Measurements from ENCODE around the gene SPRR2A. TPM values are rescaled to one million over a fixed set of nuclear protein-coding genes. Genes with fewer than 3 reads are reported as not detected.

The SPRR2A gene
- total and polyA plus RNA-seq, 2 of the 8 experiments (the other 6 are each of a cell fraction or from before 2014, with no cell fraction given) = not detected

- no peak overlapping the region for H4K5ac ChIP-seq (ENCODE audit: insufficient read length, low read depth, low read length)
- H3K9ac ChIP-seq (replicated peaks in 1 of 4; ENCODE audit: extremely low read depth in 1 of 4, low read depth in 3 of 4, low read length in 3 of 4) = no peak overlapping the region
- no peak overlapping the region for H2BK20ac ChIP-seq (ENCODE audit: low read length)
- no peak for TF ChIP-seq YY1 (IDR thresholded peaks at IDR 0.05; ENCODE audit: low read depth, low read length)
- no peak for TF ChIP-seq JUND (IDR thresholded peaks at IDR 0.05; ENCODE audit: low read length)
- TF ChIP-seq CBX8 (IDR thresholded peaks at IDR 0.05; ENCODE audit: borderline replicate concordance, low read depth, low read length) = no peak
- no peak for TF ChIP-seq SIN3A (conservative IDR thresholded peaks at IDR 0.05 in 1 of 2, IDR thresholded peaks at IDR 0.05 in 1 of 2; ENCODE audit: low read depth in 1 of 2, low read length in 2 of 2)
- TF ChIP-seq CTCF (IDR thresholded peaks at IDR 0.05; ENCODE audit: control extremely low read depth in 1 of 3, insufficient read depth in 1 of 3, low read depth in 1 of 3, low read length in 3 of 3) = no peak
- TF ChIP-seq JUN (IDR thresholded peaks at IDR 0.05; ENCODE audit: low read depth, low read length) = no peak
- no peak for TF ChIP-seq TCF12 (IDR thresholded peaks at IDR 0.05; ENCODE audit: low read depth, low read length)
- TF ChIP-seq SP2 (IDR thresholded peaks at IDR 0.05; ENCODE audit: low read length) = no peak
- DNase-seq (ENCODE audit: low read depth in 1 of 2, low spot score in 2 of 2) = no peak
- no peak overlapping the region for H2BK120ac ChIP-seq (replicated peaks; ENCODE audit: low read depth, low read length)
- no peak overlapping the region for H4K91ac ChIP-seq (replicated peaks; ENCODE audit: insufficient read length, low read length)
- no peaks in the 10 kb centered on the region for H4K20me1 ChIP-seq (replicated peaks in 1 of 2; ENCODE audit: control insufficient read depth in 1 of 2, insufficient read depth in 2 of 2, low read length in 2 of 2)
- no peak overlapping the region for H2BK15ac ChIP-seq (ENCODE audit: low read length)
- H2BK12ac ChIP-seq (ENCODE audit: low read depth, low read length) = no peak overlapping the region
- no peak overlapping the region for H3K4me2 ChIP-seq (ENCODE audit: insufficient read depth in 1 of 2, low read depth in 2 of 2, low read length in 2 of 2)
- no peak overlapping the region for H3K4ac ChIP-seq (replicated peaks; ENCODE audit: insufficient read length, low read depth, low read length)
- no peak overlapping the region for H4K8ac ChIP-seq (ENCODE audit: extremely low read depth, insufficient read depth, low read length)
- H3K23me2 ChIP-seq (ENCODE audit: low read depth, low read length) = no peaks in the 10 kb centered on the region
- no peak overlapping the region for H2BK5ac ChIP-seq (ENCODE audit: low read depth, low read length)
- no peak overlapping the region for H2AK5ac ChIP-seq (ENCODE audit: low read depth, low read length)
- no peak for FAIRE-seq
- H3K18ac ChIP-seq (ENCODE audit: extremely low read depth, low read length) = no peak overlapping the region
- H3K14ac ChIP-seq (ENCODE audit: insufficient read length) = no peak overlapping the region
- H3K9me3 ChIP-seq (ENCODE audit: insufficient read depth in 2 of 2, low read depth in 1 of 2, low read length in 1 of 2) = peaks cover 0 to 4% of the 10 kb centered on the region in 2 experiments; a peak in 1 of 4 replicates
- H3K4me1 ChIP-seq (replicated peaks in 1 of 4; ENCODE audit: control insufficient read depth in 3 of 4, insufficient read depth in 4 of 4, low read length in 3 of 4) = no peaks in the 10 kb centered on the region; a peak in 1 of 7 replicates
- WGBS, 2 experiments (ENCODE audit: extremely low coverage in 1 of 2, insufficient coverage in 1 of 2, insufficient read length in 1 of 2, insufficient replicate concordance in 2 of 2, low coverage in 1 of 2, low lambda C conversion rate in 2 of 2, missing lambda C conversion rate in 1 of 2) = 96% methylated on average over 1 of the region's 1 CpG; no CpG with 5 or more reads in 1 of the 2 experiments
- no peaks in the 10 kb centered on the region for H3K79me1 ChIP-seq (ENCODE audit: low read depth, low read length)
- H3K27ac ChIP-seq (ENCODE audit: low read depth, low read length) = no peak overlapping the region
- H3K23ac ChIP-seq (ENCODE audit: insufficient read length) = no peak overlapping the region
- no peaks in the 10 kb centered on the region for H3K36me3 ChIP-seq (ENCODE audit: control insufficient read depth in 2 of 4, insufficient read depth in 4 of 4, low read length in 3 of 4)
- no peaks in the 10 kb centered on the region for H3K27me3 ChIP-seq (replicated peaks in 1 of 4; ENCODE audit: control insufficient read depth in 3 of 4, extremely low read depth in 1 of 4, insufficient read depth in 3 of 4, low read length in 3 of 4)
- H3K56ac ChIP-seq (replicated peaks; ENCODE audit: insufficient read length, low read depth, low read length) = no peak overlapping the region
- no peak overlapping the region for H2AFZ ChIP-seq (ENCODE audit: low read length)
- no peaks in the 10 kb centered on the region for H3K79me2 ChIP-seq (ENCODE audit: control insufficient read depth in 1 of 2, insufficient read depth in 2 of 2, low read length in 2 of 2)
- no peak overlapping the region for H3K4me3 ChIP-seq (ENCODE audit: extremely low read depth in 1 of 4, insufficient read depth in 2 of 4, low read depth in 3 of 4, low read length in 4 of 4)
- CTCF ChIA-PET (ENCODE audit: partially characterized antibody) = no interaction called here
- POLR2A ChIA-PET (ENCODE audit: partially characterized antibody) = no interaction called here
Measured at GRCh38 chr1:153087652-153088051, 30.3 kb upstream of the SPRR2A start.

All from H1 (cell line).